HEK293 (cell line): ENCODE data around the gene SPIRE2.

Experiments used
- PRDM1 ChIP-seq: fragments of 450-650 bp; formaldehyde crosslinking; IDR thresholded peaks from 2 replicates; pipeline ENCODE4; 2016; ENCODE audit warnings: missing biosample characterization, missing genetic modification characterization
- SP7 ChIP-seq: fragments of 450-650 bp; formaldehyde crosslinking; IDR thresholded peaks from 2 replicates; pipeline ENCODE4 v1.5.1; 2016; ENCODE audit warnings: missing biosample characterization, missing genetic modification characterization
- ZNF10 ChIP-seq: fragments of 450-650 bp; formaldehyde crosslinking; IDR thresholded peaks from 2 replicates; pipeline ENCODE4 v1.5.1; 2017; ENCODE audit warnings: missing biosample characterization, missing genetic modification characterization
- ZNF274 ChIP-seq, 2 experiments: fragments of 200-500 bp in 1 of 2; fragments of 450-650 bp in 1 of 2; sonication (Bioruptor generic) in 1 of 2; formaldehyde crosslinking in 1 of 2; IDR thresholded peaks; 2 replicates each; pipeline versions ENCODE4 v1.5.1 to v1.6.1; 2014 to 2016; ENCODE audit warnings: borderline replicate concordance in 1 of 2, inconsistent platforms in 1 of 2, low read length in 1 of 2, missing biosample characterization in 1 of 2, missing genetic modification characterization in 1 of 2
- ZNF37A ChIP-seq: fragments of 450-650 bp; IDR thresholded peaks from 2 replicates; pipeline ENCODE4 v1.5.1; 2018; ENCODE audit warnings: missing biosample characterization, missing genetic modification characterization
- ZNF473 ChIP-seq: fragments of 450-650 bp; formaldehyde crosslinking; IDR thresholded peaks from 2 replicates; pipeline ENCODE4 v1.5.1; 2017; ENCODE audit warnings: missing biosample characterization, missing genetic modification characterization
- ZNF76 ChIP-seq: fragments of 450-650 bp; formaldehyde crosslinking; IDR thresholded peaks from 2 replicates; pipeline ENCODE4; 2016; ENCODE audit warnings: low read depth, missing biosample characterization, missing genetic modification characterization, borderline replicate concordance
- TF ChIP-seq, protein P1 (sequence below): fragments of 450-650 bp; formaldehyde crosslinking; IDR thresholded peaks from 2 replicates; pipeline ENCODE4 v1.5.1; 2016; ENCODE audit warnings: missing biosample characterization, missing genetic modification characterization
- TF ChIP-seq, protein P2 (sequence below): fragments of 450-650 bp; formaldehyde crosslinking; IDR thresholded peaks from 2 replicates; pipeline ENCODE4 v1.5.1; 2016; ENCODE audit warnings: missing biosample characterization, missing genetic modification characterization
- TF ChIP-seq, protein P3 (sequence below): fragments of 450-650 bp; formaldehyde crosslinking; IDR thresholded peaks from 2 replicates; pipeline ENCODE4 v1.5.1; 2016; ENCODE audit warnings: missing biosample characterization, missing genetic modification characterization
- TF ChIP-seq, protein P4 (sequence below): fragments of 450-650 bp; formaldehyde crosslinking; IDR thresholded peaks from 2 replicates; pipeline ENCODE4 v1.5.1; 2016; ENCODE audit warnings: missing biosample characterization, missing genetic modification characterization
- TF ChIP-seq, protein P5 (sequence below): fragments of 450-650 bp; formaldehyde crosslinking; IDR thresholded peaks from 2 replicates; pipeline ENCODE4 v1.5.1; 2016; ENCODE audit warnings: missing biosample characterization, missing genetic modification characterization
- TF ChIP-seq, protein P6 (sequence below): fragments of 450-650 bp; formaldehyde crosslinking; IDR thresholded peaks from 2 replicates; pipeline ENCODE4 v1.5.0; 2017; ENCODE audit warnings: missing biosample characterization, missing genetic modification characterization, borderline replicate concordance

DNA sequence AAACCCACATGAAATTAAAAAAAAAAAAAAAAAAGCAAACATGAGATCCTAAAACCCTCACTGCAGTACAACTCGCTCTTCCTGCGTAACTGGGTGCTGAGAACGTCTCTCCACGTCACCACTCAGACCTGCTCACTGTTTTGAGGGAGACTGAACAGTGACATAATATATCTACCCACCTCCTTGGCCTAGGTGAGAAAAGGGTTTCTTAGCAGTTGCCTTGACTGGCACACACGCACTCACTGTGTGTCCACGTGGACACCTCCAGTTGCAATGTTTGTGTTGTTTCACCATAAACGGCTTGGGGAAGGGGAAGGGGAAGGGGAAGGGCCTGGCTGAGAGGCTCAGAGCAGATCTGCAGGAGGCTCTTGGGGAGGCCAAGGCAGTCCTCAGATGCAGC, 43.9 kb upstream of the SPIRE2 start:
- TF ChIP-seq ZNF10 (tag by site-specific recombination): no peak
- no peak for TF ChIP-seq ZNF473
- TF ChIP-seq, protein P1, sequence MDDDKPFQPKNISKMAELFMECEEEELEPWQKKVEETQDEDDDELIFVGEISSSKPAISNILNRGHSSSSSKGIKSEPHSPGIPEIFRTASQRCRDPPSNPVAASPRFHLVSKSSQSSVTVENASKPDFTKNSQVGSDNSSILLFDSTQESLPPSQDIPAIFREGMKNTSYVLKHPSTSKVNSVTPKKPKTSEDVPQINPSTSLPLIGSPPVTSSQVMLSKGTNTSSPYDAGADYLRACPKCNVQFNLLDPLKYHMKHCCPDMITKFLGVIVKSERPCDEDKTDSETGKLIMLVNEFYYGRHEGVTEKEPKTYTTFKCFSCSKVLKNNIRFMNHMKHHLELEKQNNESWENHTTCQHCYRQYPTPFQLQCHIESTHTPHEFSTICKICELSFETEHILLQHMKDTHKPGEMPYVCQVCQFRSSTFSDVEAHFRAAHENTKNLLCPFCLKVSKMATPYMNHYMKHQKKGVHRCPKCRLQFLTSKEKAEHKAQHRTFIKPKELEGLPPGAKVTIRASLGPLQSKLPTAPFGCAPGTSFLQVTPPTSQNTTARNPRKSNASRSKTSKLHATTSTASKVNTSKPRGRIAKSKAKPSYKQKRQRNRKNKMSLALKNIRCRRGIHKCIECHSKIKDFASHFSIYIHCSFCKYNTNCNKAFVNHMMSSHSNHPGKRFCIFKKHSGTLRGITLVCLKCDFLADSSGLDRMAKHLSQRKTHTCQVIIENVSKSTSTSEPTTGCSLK: no peak
- TF ChIP-seq PRDM1 (tag by site-specific recombination): no peak
- no peak for TF ChIP-seq SP7 (tag by site-specific recombination)
- TF ChIP-seq, protein P2, sequence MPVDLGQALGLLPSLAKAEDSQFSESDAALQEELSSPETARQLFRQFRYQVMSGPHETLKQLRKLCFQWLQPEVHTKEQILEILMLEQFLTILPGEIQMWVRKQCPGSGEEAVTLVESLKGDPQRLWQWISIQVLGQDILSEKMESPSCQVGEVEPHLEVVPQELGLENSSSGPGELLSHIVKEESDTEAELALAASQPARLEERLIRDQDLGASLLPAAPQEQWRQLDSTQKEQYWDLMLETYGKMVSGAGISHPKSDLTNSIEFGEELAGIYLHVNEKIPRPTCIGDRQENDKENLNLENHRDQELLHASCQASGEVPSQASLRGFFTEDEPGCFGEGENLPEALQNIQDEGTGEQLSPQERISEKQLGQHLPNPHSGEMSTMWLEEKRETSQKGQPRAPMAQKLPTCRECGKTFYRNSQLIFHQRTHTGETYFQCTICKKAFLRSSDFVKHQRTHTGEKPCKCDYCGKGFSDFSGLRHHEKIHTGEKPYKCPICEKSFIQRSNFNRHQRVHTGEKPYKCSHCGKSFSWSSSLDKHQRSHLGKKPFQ (tag by site-specific recombination): no peak
- TF ChIP-seq, protein P3, sequence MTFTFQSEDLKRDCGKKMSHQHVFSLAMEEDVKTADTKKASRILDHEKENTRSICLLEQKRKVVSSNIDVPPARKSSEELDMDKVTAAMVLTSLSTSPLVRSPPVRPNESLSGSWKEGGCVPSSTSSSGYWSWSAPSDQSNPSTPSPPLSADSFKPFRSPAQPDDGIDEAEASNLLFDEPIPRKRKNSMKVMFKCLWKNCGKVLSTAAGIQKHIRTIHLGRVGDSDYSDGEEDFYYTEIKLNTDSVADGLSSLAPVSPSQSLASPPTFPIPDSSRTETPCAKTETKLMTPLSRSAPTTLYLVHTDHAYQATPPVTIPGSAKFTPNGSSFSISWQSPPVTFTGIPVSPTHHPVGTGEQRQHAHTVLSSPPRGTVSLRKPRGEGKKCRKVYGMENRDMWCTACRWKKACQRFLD (tag by site-specific recombination): no peak
- TF ChIP-seq, protein P4, sequence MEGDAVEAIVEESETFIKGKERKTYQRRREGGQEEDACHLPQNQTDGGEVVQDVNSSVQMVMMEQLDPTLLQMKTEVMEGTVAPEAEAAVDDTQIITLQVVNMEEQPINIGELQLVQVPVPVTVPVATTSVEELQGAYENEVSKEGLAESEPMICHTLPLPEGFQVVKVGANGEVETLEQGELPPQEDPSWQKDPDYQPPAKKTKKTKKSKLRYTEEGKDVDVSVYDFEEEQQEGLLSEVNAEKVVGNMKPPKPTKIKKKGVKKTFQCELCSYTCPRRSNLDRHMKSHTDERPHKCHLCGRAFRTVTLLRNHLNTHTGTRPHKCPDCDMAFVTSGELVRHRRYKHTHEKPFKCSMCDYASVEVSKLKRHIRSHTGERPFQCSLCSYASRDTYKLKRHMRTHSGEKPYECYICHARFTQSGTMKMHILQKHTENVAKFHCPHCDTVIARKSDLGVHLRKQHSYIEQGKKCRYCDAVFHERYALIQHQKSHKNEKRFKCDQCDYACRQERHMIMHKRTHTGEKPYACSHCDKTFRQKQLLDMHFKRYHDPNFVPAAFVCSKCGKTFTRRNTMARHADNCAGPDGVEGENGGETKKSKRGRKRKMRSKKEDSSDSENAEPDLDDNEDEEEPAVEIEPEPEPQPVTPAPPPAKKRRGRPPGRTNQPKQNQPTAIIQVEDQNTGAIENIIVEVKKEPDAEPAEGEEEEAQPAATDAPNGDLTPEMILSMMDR (tag by site-specific recombination): no peak
- no peak for TF ChIP-seq ZNF274 (IDR thresholded peaks at IDR 0.05; ENCODE audit: low read length)
- no peak for TF ChIP-seq ZNF274 (tag by site-specific recombination; IDR thresholded peaks at IDR 0.05; ENCODE audit: borderline replicate concordance)
- TF ChIP-seq ZNF76 (tag by site-specific recombination): no peak
- TF ChIP-seq, protein P5, sequence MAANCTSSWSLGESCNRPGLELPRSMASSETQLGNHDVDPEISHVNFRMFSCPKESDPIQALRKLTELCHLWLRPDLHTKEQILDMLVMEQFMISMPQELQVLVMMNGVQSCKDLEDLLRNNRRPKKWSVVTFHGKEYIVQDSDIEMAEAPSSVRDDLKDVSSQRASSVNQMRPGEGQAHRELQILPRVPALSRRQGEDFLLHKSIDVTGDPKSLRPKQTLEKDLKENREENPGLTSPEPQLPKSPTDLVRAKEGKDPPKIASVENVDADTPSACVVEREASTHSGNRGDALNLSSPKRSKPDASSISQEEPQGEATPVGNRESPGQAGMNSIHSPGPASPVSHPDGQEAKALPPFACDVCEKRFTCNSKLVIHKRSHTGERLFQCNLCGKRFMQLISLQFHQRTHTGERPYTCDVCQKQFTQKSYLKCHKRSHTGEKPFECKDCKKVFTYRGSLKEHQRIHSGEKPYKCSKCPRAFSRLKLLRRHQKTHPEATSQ: no peak
- TF ChIP-seq, protein P6, sequence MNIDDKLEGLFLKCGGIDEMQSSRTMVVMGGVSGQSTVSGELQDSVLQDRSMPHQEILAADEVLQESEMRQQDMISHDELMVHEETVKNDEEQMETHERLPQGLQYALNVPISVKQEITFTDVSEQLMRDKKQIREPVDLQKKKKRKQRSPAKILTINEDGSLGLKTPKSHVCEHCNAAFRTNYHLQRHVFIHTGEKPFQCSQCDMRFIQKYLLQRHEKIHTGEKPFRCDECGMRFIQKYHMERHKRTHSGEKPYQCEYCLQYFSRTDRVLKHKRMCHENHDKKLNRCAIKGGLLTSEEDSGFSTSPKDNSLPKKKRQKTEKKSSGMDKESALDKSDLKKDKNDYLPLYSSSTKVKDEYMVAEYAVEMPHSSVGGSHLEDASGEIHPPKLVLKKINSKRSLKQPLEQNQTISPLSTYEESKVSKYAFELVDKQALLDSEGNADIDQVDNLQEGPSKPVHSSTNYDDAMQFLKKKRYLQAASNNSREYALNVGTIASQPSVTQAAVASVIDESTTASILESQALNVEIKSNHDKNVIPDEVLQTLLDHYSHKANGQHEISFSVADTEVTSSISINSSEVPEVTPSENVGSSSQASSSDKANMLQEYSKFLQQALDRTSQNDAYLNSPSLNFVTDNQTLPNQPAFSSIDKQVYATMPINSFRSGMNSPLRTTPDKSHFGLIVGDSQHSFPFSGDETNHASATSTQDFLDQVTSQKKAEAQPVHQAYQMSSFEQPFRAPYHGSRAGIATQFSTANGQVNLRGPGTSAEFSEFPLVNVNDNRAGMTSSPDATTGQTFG (tag by site-specific recombination): no peak
- TF ChIP-seq ZNF37A (tag by site-specific recombination): no peak
